ENCODE results near the gene AURKB. TPM values are rescaled to one million over a fixed set of nuclear protein-coding genes. Genes with fewer than 3 reads are reported as not detected.
A peak's percentile ranks its signal among the peaks of the same experiment; 100 is the strongest.
"Not testable (repeated sequence)": the region's sequence is repeated elsewhere in the genome, so short reads cannot be mapped to it uniquely, and the experiment has no call there.

Gene AURKB
- total RNA-seq, 1 donor from 2014 or later = 1.4 TPM

GRCh38 chr17:8254881-8255280 lies 44.5 kb upstream of the AURKB start:
- DNase-seq = no peak
- intact Hi-C loops (cut with DNase I) = no loop called here

GRCh38 chr17:8253801-8254200 lies 43.4 kb upstream of the AURKB start:
- Histone ChIP-seq H3K4me1 (peaks cover 9% of the 10 kb centered on the region), H3K27ac (no peak overlapping the region), H3K9me3 (no peaks in the 10 kb centered on the region), H3K27me3 (no peaks in the 10 kb centered on the region), H3K4me3 (no peak overlapping the region), H3K36me3 (peaks cover 39% of the 10 kb centered on the region)
- ATAC-seq = peak; percentile 24
- TF ChIP-seq CTCF (IDR thresholded peaks at IDR 0.05) = no peak
- intact Hi-C loops (cut with DNase I) = no loop called here
- DNase-seq = no peak

More at GRCh38 chr17:8254881-8255280, 44.5 kb upstream of the AURKB start:
- H3K27ac ChIP-seq = no peak overlapping the region
- no peak for ATAC-seq
- peaks cover 39% of the 10 kb centered on the region for H3K36me3 ChIP-seq
- no peaks in the 10 kb centered on the region for H3K9me3 ChIP-seq
- H3K27me3 ChIP-seq = no peaks in the 10 kb centered on the region
- H3K4me1 ChIP-seq = peaks cover 4% of the 10 kb centered on the region
- H3K4me3 ChIP-seq = no peak overlapping the region
- TF ChIP-seq CTCF (IDR thresholded peaks at IDR 0.05) = no peak

GRCh38 chr17:8251411-8251810 lies 41.0 kb upstream of the AURKB start:
- peaks cover 19% of the 10 kb centered on the region for H3K4me1 ChIP-seq
- ATAC-seq; DNase-seq; intact Hi-C loops (cut with DNase I); H3K4me3 ChIP-seq; H3K9me3 ChIP-seq; H3K27me3 ChIP-seq; H3K27ac ChIP-seq: not testable (repeated sequence)
- H3K36me3 ChIP-seq = peaks cover 23% of the 10 kb centered on the region

- H3K9me3 ChIP-seq = no peaks in the 10 kb centered on the region
- H3K27me3 ChIP-seq = no peaks in the 10 kb centered on the region
- peak overlapping the region; percentile 96 for H3K4me3 ChIP-seq
- DNase-seq (no peak), ATAC-seq (no peak)
- peaks cover 21% of the 10 kb centered on the region for H3K4me1 ChIP-seq
- H3K27ac ChIP-seq = peak overlapping the region; percentile 98
- intact Hi-C loops (cut with DNase I) = no loop called here
- peaks cover 16% of the 10 kb centered on the region for H3K36me3 ChIP-seq
- no peak for TF ChIP-seq CTCF (IDR thresholded peaks at IDR 0.05)
Observed at GRCh38 chr17:8249621-8250500, 39.5 kb upstream of the AURKB start.

- peak; percentile 98 for DNase-seq
- Histone ChIP-seq H3K27ac (peak within 1 kb of the TSS; percentile 98), H3K4me1 (peaks cover 21% of the 10 kb centered on the region), H3K36me3 (peaks cover 11% of the 10 kb centered on the region), H3K9me3 (no peaks in the 10 kb centered on the region), H3K4me3 (peak within 1 kb of the TSS; percentile 96), H3K27me3 (no peaks in the 10 kb centered on the region)
- peak; percentile 86 for ATAC-seq
- TF ChIP-seq CTCF (IDR thresholded peaks at IDR 0.05) = no peak
- intact Hi-C loops (cut with DNase I) = no loop called here
Observed at GRCh38 chr17:8248751-8249607, 38.6 kb upstream of the AURKB start, which contains the start of gene PFAS. Gene PFAS, plus strand, starts transcription at chr17:8249289. Its CDS starts 4,649 bp downstream, at chr17:8253938.

Data from upper lobe of right lung (tissue), 1 donor.